ENCODE results near the gene PEPD. TPM values are rescaled to one million over a fixed set of nuclear protein-coding genes. Genes with fewer than 3 reads are reported as not detected.
A peak's percentile ranks its signal among the peaks of the same experiment; 100 is the strongest.

Gene PEPD
- total RNA-seq, 4 donors from 2014 or later, result 116 to 1,166 (median 748) TPM

DNA sequence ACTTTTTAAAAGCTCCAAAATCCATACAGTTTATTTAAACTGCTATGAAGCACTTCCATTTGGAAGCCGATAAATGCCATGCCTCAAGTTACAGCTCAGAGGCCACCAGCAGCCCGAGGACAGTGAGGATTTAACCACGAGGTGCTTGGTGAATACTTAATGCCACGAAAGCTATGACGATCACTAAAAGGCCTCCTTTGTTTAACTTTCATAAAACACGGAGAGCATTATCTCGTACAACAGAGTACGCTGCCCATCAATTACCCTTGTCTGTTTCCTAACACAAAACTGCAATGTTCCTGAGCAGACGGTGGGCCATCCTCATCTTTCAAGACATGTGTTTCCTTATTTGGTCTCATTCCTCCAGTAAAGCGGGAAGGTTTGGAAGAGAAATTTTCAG is 58.4 kb downstream of the PEPD start:
- H3K27ac ChIP-seq, result no peak overlapping the region
- peaks cover 0 to 47% (median 0%) of the 10 kb centered on the region in 3 donors for H3K36me3 ChIP-seq
- H3K4me3 ChIP-seq, result no peak overlapping the region
- TF ChIP-seq CTCF (IDR thresholded peaks at IDR 0.05) (no peak), POLR2A (IDR thresholded peaks at IDR 0.05) (no peak)
- no peaks in the 10 kb centered on the region for H3K4me1 ChIP-seq
- H3K27me3 ChIP-seq, result no peaks in the 10 kb centered on the region
- H3K9me3 ChIP-seq, result no peaks in the 10 kb centered on the region
- DNase-seq, result no peak

- Histone ChIP-seq H3K36me3 (peaks cover 0 to 47% (median 0%) of the 10 kb centered on the region in 3 donors), H3K4me1 (no peaks in the 10 kb centered on the region), H3K27me3 (no peaks in the 10 kb centered on the region), H3K4me3 (no peak overlapping the region), H3K27ac (no peak overlapping the region), H3K9me3 (no peaks in the 10 kb centered on the region)
- TF ChIP-seq POLR2A (IDR thresholded peaks at IDR 0.05) (no peak), CTCF (IDR thresholded peaks at IDR 0.05) (no peak)
- DNase-seq, result peak in 1 of 3 donors; percentile 32
Measured at GRCh38 chr19:33462112-33462791, 59.3 kb downstream of the PEPD start.

DNA sequence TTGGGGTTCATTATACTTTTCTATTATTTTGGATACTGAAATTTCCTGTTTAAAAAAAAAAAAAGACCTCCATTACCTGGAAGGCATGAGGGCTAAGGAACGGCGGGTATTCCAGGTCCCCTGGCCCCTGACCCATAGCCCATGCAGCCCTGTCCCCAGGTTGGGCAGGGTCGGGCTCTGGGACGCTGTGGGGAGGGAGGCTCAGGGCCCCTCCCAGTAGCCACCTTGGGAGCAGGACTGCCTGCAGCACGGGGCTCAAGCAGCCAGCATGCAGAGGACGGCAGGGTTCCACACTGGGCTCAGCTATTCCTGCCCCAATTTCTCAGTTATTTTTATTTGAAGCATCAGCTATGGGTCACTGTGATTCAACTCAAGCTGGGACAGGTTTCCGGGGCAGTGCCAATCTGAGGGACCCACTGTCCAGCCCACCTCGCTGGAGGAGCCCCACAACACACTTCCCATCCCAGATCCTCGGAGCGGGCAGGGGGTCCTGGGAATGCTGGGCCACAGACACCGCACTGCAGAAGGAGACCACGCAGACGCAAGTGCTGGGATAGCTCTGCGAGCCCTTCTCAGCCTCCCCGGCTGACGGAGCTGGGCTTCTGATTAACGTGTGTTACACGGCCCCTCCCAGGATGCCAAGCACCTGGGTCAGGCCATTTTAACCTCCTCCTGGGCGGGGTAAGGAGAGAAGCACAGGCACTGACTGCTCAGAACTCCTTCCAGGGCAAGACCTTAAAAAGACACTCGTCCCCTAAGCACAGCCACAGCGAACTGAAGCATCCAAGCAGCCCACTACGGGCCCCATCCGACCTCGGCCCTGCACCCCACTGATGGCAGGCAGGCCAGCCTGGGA is 60.1 kb downstream of the PEPD start:
- no peak overlapping the region for H3K27ac ChIP-seq
- TF ChIP-seq CTCF (IDR thresholded peaks at IDR 0.05), result no peak
- no peak for TF ChIP-seq POLR2A (IDR thresholded peaks at IDR 0.05)
- no peaks in the 10 kb centered on the region for H3K4me1 ChIP-seq
- H3K36me3 ChIP-seq, result peaks cover 0 to 47% (median 0%) of the 10 kb centered on the region in 3 donors
- no peaks in the 10 kb centered on the region for H3K9me3 ChIP-seq
- DNase-seq, result peak in 2 of 3 donors; percentile 31 to 39
- no peaks in the 10 kb centered on the region for H3K27me3 ChIP-seq
- no peak overlapping the region for H3K4me3 ChIP-seq

GRCh38 chr19:33460221-33460908 is 61.2 kb downstream of the PEPD start:
- no peak for TF ChIP-seq CTCF (IDR thresholded peaks at IDR 0.05)
- no peaks in the 10 kb centered on the region for H3K27me3 ChIP-seq
- no peaks in the 10 kb centered on the region for H3K4me1 ChIP-seq
- peak in 2 of 3 donors; percentile 24 to 46 for DNase-seq
- H3K9me3 ChIP-seq, result no peaks in the 10 kb centered on the region
- no peak overlapping the region for H3K4me3 ChIP-seq
- no peak overlapping the region for H3K27ac ChIP-seq
- peaks cover 0 to 45% (median 0%) of the 10 kb centered on the region in 3 donors for H3K36me3 ChIP-seq

GRCh38 chr19:33459222-33460090 is 62.1 kb downstream of the PEPD start:
- H3K27ac ChIP-seq, result no peak overlapping the region
- TF ChIP-seq POLR2A (IDR thresholded peaks at IDR 0.05), result no peak
- no peak for TF ChIP-seq CTCF (IDR thresholded peaks at IDR 0.05)
- H3K27me3 ChIP-seq, result no peaks in the 10 kb centered on the region
- no peaks in the 10 kb centered on the region for H3K9me3 ChIP-seq
- H3K36me3 ChIP-seq, result peaks cover 0 to 36% (median 0%) of the 10 kb centered on the region in 3 donors
- no peaks in the 10 kb centered on the region for H3K4me1 ChIP-seq
- no peak overlapping the region for H3K4me3 ChIP-seq
- DNase-seq, result peak in 2 of 3 donors; percentile 37

Data from Peyer's patch (tissue), 4 donors.